H9 (cell line): ENCODE data around the gene ABCD1. TPM values are rescaled to one million over a fixed set of nuclear protein-coding genes. Genes with fewer than 3 reads are reported as not detected.
"Not testable (repeated sequence)": the region's sequence is repeated elsewhere in the genome, so short reads cannot be mapped to it uniquely, and the experiment has no call there.

Experiments used
- DNase-seq: peaks from one replicate; pipeline ENCODE4 v3.0.0-alpha.2; 2017
- H2AFZ ChIP-seq: one replicate; pipeline ENCODE4 v1.6.1; 2013; ENCODE audit warnings: mild to moderate bottlenecking, low read length, control low read depth, moderate library complexity
- H2AK5ac ChIP-seq: 2 replicates; pipeline ENCODE4 v1.6.1; 2013; ENCODE audit warnings: low read length, control low read depth, mixed read lengths; ENCODE audit not compliant: insufficient read length
- H2BK120ac ChIP-seq: one replicate; pipeline ENCODE4 v1.6.1; 2013; ENCODE audit warnings: low read depth, mild to moderate bottlenecking, low read length, control low read depth, inconsistent platforms; ENCODE audit not compliant: poor library complexity, severe bottlenecking
- H2BK12ac ChIP-seq: 2 replicates; pipeline ENCODE4 v1.6.1; 2013; ENCODE audit warnings: low read length, control low read depth, mixed read lengths, low read depth; ENCODE audit not compliant: insufficient read length
- H2BK15ac ChIP-seq: 2 replicates; pipeline ENCODE4 v1.6.1; 2013; ENCODE audit warnings: low read depth, low read length, control low read depth
- H2BK20ac ChIP-seq: one replicate; pipeline ENCODE4 v1.6.1; 2013; ENCODE audit warnings: low read depth, mild to moderate bottlenecking, low read length, control low read depth, inconsistent platforms; ENCODE audit not compliant: poor library complexity, severe bottlenecking
- H2BK5ac ChIP-seq: 2 replicates; pipeline ENCODE4 v1.6.1; 2013; ENCODE audit warnings: low read length, control low read depth, mixed read lengths; ENCODE audit not compliant: insufficient read length
- H3K14ac ChIP-seq: 2 replicates; pipeline ENCODE4 v1.6.1; 2013; ENCODE audit warnings: low read length, control low read depth; ENCODE audit not compliant: insufficient read depth
- H3K18ac ChIP-seq: 2 replicates; pipeline ENCODE4 v1.6.1; 2013; ENCODE audit warnings: low read depth, mild to moderate bottlenecking, mixed read lengths, low read length, control low read depth; ENCODE audit not compliant: insufficient read length
- H3K23ac ChIP-seq: 2 replicates; pipeline ENCODE4 v1.6.1; 2013; ENCODE audit warnings: low read length, control low read depth, mixed read lengths, low read depth; ENCODE audit not compliant: insufficient read length
- H3K23me2 ChIP-seq: 2 replicates; pipeline ENCODE4 v1.6.1; 2013; ENCODE audit warnings: low read depth, mild to moderate bottlenecking, mixed read lengths, low read length, control low read depth; ENCODE audit not compliant: insufficient read length, poor library complexity, severe bottlenecking
- H3K27ac ChIP-seq: 2 replicates; pipeline ENCODE4 v1.5.1; 2013; ENCODE audit warnings: low read length, control low read depth, mixed read lengths, low read depth; ENCODE audit not compliant: insufficient read length
- H3K27me3 ChIP-seq: 2 replicates; pipeline ENCODE4 v1.6.1; 2013; ENCODE audit warnings: low read length, control low read depth, inconsistent platforms; ENCODE audit not compliant: insufficient read depth
- H3K4ac ChIP-seq: 2 replicates; pipeline ENCODE4 v1.6.1; 2013; ENCODE audit warnings: low read depth, mild to moderate bottlenecking, control low read depth, inconsistent platforms, low read length, moderate library complexity
- H3K4me1 ChIP-seq: 2 replicates; pipeline ENCODE4 v1.6.1; 2013; ENCODE audit warnings: low read length, control low read depth, inconsistent platforms; ENCODE audit not compliant: insufficient read depth
- H3K4me2 ChIP-seq: 2 replicates; pipeline ENCODE4 v1.6.1; 2013; ENCODE audit warnings: low read length, control low read depth, mixed read lengths; ENCODE audit not compliant: insufficient read length, insufficient read depth
- H3K56ac ChIP-seq: 2 replicates; pipeline ENCODE4 v1.6.1; 2013; ENCODE audit warnings: low read depth, mild to moderate bottlenecking, mixed read lengths, low read length, control low read depth; ENCODE audit not compliant: insufficient read length
- H3K79me1 ChIP-seq: 2 replicates; pipeline ENCODE4 v1.6.1; 2013; ENCODE audit warnings: low read depth, mild to moderate bottlenecking, moderate library complexity, low read length, control low read depth, inconsistent platforms; ENCODE audit not compliant: insufficient read depth, poor library complexity, severe bottlenecking
- H3K79me2 ChIP-seq: 2 replicates; pipeline ENCODE4 v1.6.1; 2013; ENCODE audit warnings: low read length, control low read depth, inconsistent platforms; ENCODE audit not compliant: insufficient read depth
- H3K9ac ChIP-seq: 2 replicates; pipeline ENCODE4 v1.6.1; 2013; ENCODE audit warnings: low read length, control low read depth, mixed read lengths; ENCODE audit not compliant: insufficient read length; ENCODE audit errors: extremely low read depth
- H3K9me3 ChIP-seq: one replicate; pipeline ENCODE4 v1.6.1; 2013; ENCODE audit warnings: low read depth, low read length, inconsistent platforms; ENCODE audit not compliant: control insufficient read depth
- H3T11ph ChIP-seq: one replicate; pipeline ENCODE4 v1.6.1; 2013; ENCODE audit warnings: mild to moderate bottlenecking, low read length, control low read depth, inconsistent platforms
- H4K20me1 ChIP-seq: one replicate; pipeline ENCODE4 v1.6.1; 2013; ENCODE audit not compliant: control insufficient read depth, insufficient read length, insufficient read depth
- H4K5ac ChIP-seq: 2 replicates; pipeline ENCODE4 v1.6.1; 2013; ENCODE audit warnings: low read depth, mild to moderate bottlenecking, mixed read lengths, low read length, control low read depth; ENCODE audit not compliant: insufficient read length
- H4K8ac ChIP-seq: replicated peaks from 2 replicates; pipeline ENCODE4 v1.6.1; 2013; ENCODE audit warnings: low read length, control low read depth, mixed read lengths, low read depth; ENCODE audit not compliant: insufficient read length
- H4K91ac ChIP-seq: 2 replicates; pipeline ENCODE4 v1.6.1; 2013; ENCODE audit warnings: low read depth, mild to moderate bottlenecking, moderate library complexity, mixed read lengths, low read length, control low read depth; ENCODE audit not compliant: insufficient read length
- H3K27ac Mint-ChIP-seq, 3 experiments: 2 replicates in 2 of 3; 3 replicates in 1 of 3; pipeline ENCODE4 v1.8.0; 2020 to 2021; ENCODE audit warnings: mixed read lengths in 3 of 3, mild to moderate bottlenecking in 1 of 3, moderate library complexity in 1 of 3
- H3K27me3 Mint-ChIP-seq: 2 replicates; pipeline ENCODE4 v1.8.0; 2021; ENCODE audit warnings: low read depth, mild to moderate bottlenecking, moderate library complexity, mixed read lengths
- H3K36me3 Mint-ChIP-seq, 3 experiments: 2 replicates in 2 of 3; 3 replicates in 1 of 3; pipeline ENCODE4 v1.8.0; 2020 to 2021; ENCODE audit warnings: low read depth in 3 of 3, mixed read lengths in 3 of 3; ENCODE audit not compliant: insufficient read depth in 1 of 3
- H3K4me1 Mint-ChIP-seq, 2 experiments: 2 replicates each; pipeline ENCODE4 v1.8.0; 2020; ENCODE audit warnings: mixed read lengths in 2 of 2
- H3K4me3 Mint-ChIP-seq, 2 experiments: 2 replicates in 1 of 2; 3 replicates in 1 of 2; pipeline ENCODE4 v1.8.0; 2020 to 2021; ENCODE audit warnings: mild to moderate bottlenecking in 2 of 2, mixed read lengths in 2 of 2, moderate library complexity in 1 of 2
- H3K9me3 Mint-ChIP-seq, 2 experiments: 2 replicates in 1 of 2; 3 replicates in 1 of 2; pipeline ENCODE4 v1.8.0; 2020; ENCODE audit warnings: mild to moderate bottlenecking in 2 of 2, mixed read lengths in 2 of 2, moderate library complexity in 1 of 2
- WGBS: extraction: QIAGEN DNeasy Blood & Tissue Kit; methylation state at CpG from one replicate; pipeline ENCODE4 v1.1.7; 2013; ENCODE audit warnings: missing lambda C conversion rate, low lambda C conversion rate, mixed read lengths; ENCODE audit not compliant: insufficient read length; ENCODE audit errors: extremely low coverage; 5-methylcytosine and 5-hydroxymethylcytosine counted together
- total RNA-seq: library from RNA; stranded (reverse); gene quantifications from 2 replicates; pipeline ENCODE4 v1.2.1, GENCODE V29; 2021
- TF ChIP-seq, protein P1 (sequence below): fragments of 200-600 bp; sonication (generic); conservative IDR thresholded peaks from 3 replicates; pipeline ENCODE4 v1.8.0; 2021; ENCODE audit warnings: antibody characterized with exemption, mild to moderate bottlenecking

Gene ABCD1
- total RNA-seq, 1 experiment from 2014 or later: 11.1 TPM

DNA sequence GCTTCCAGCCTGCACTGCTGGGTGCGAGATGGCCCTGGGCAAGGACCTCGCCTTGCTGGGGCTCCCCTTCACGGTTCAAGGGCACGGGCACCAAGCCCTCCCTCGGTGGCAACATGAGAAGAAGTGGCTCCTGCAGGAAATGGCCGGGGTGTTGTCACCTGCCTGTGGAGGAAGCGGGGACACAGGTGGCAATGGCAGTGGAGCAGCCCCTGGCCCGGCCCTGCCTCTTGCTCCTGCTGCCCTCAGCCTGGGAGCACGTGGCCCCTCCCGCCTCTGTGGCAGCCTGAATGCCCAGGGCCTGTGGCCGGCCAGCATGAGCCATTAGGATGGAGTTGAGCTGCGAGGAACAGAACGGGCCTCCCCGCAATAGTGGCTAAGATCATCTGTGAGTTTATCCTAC lies 16.8 kb downstream of the ABCD1 start:
- no peak overlapping the region for H3K4me2 ChIP-seq
- no peak for DNase-seq
- whole genome bisulfite sequencing: no CpG with 5 or more reads among the region's 14 CpGs

DNA sequence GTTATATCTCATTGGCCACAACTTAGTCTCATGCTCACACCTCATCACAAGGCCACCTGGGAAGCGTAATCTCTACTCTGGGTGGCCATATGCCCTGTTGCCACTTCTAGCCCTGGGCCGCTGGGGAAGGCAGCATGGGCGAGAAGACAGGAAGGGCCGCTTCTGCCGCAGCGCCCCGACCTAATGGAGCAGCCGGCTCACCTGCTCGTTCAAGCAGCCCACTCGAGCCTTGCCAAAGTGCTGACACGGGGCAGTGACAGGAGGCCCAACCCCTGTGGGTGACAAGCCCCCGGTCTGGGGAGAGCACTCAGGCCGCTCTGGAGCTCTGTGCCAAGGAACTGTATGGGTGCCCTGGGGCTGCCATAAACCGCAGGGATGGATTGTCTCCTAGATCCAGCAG lies 17.5 kb downstream of the ABCD1 start:
- H4K20me1 ChIP-seq, H3K4me3 Mint-ChIP-seq, H2AFZ ChIP-seq, H3K18ac ChIP-seq, H3K9ac ChIP-seq, H3K79me2 ChIP-seq, H3K27me3 ChIP-seq, H3K27ac ChIP-seq, H2BK120ac ChIP-seq, H2AK5ac ChIP-seq, H3K23me2 ChIP-seq, H3T11ph ChIP-seq, H3K56ac ChIP-seq, H3K4me1 ChIP-seq, H3K27ac Mint-ChIP-seq, H2BK12ac ChIP-seq, H2BK20ac ChIP-seq, DNase-seq, H3K4ac ChIP-seq, H3K9me3 ChIP-seq, H4K8ac ChIP-seq, H2BK15ac ChIP-seq, H4K91ac ChIP-seq, H3K4me1 Mint-ChIP-seq, H3K23ac ChIP-seq, H3K4me2 ChIP-seq, H3K27me3 Mint-ChIP-seq, H3K79me1 ChIP-seq, H3K14ac ChIP-seq, H2BK5ac ChIP-seq, H4K5ac ChIP-seq: not testable (repeated sequence)
- Mint-ChIP-seq H3K36me3 (peaks cover 2 to 14% (median 4%) of the 10 kb centered on the region in 3 experiments; a peak in 6 of 7 replicates), H3K9me3 (peaks cover 61 to 78% of the 10 kb centered on the region in 2 experiments)
- no CpG with 5 or more reads among the region's 14 CpGs for WGBS

More for the DNA sequence above, 16.8 kb downstream of the ABCD1 start:
- no peaks in the 10 kb centered on the region for H3K79me1 ChIP-seq
- H3K9ac ChIP-seq: no peak overlapping the region
- H3K27ac ChIP-seq: no peak overlapping the region
- H3K9me3 ChIP-seq: peaks cover 5% of the 10 kb centered on the region
- H2BK15ac ChIP-seq: no peak overlapping the region
- no peaks in the 10 kb centered on the region for H4K20me1 ChIP-seq
- no peak overlapping the region for H2BK5ac ChIP-seq
- no peak overlapping the region for H2BK120ac ChIP-seq
- H3K18ac ChIP-seq: no peak overlapping the region
- H3K23ac ChIP-seq: no peak overlapping the region
- H2BK20ac ChIP-seq: no peak overlapping the region
- no peak overlapping the region for H3T11ph ChIP-seq
- no peak overlapping the region for H4K91ac ChIP-seq
- no peak overlapping the region for H2AK5ac ChIP-seq
- Mint-ChIP-seq H3K9me3 (peaks cover 59 to 76% of the 10 kb centered on the region in 2 experiments), H3K4me3 (no peak overlapping the region), H3K27me3 (peaks cover 3% of the 10 kb centered on the region; the same call in 1 of the 2 replicates), H3K4me1 (peaks cover 0 to 4% of the 10 kb centered on the region in 2 experiments; a peak in 2 of 4 replicates), H3K36me3 (peaks cover 4 to 16% (median 7%) of the 10 kb centered on the region in 3 experiments; a peak in 6 of 7 replicates), H3K27ac (no peak overlapping the region)
- no peak overlapping the region for H3K14ac ChIP-seq
- H3K79me2 ChIP-seq: no peaks in the 10 kb centered on the region
- peaks cover 7% of the 10 kb centered on the region for H3K23me2 ChIP-seq
- no peak overlapping the region for H3K56ac ChIP-seq
- no peak overlapping the region for H3K4ac ChIP-seq
- no peaks in the 10 kb centered on the region for H3K4me1 ChIP-seq
- H4K8ac ChIP-seq: no peak overlapping the region
- no peak overlapping the region for H2BK12ac ChIP-seq
- H3K27me3 ChIP-seq: no peaks in the 10 kb centered on the region
- H2AFZ ChIP-seq: no peak overlapping the region
- TF ChIP-seq, protein P1, sequence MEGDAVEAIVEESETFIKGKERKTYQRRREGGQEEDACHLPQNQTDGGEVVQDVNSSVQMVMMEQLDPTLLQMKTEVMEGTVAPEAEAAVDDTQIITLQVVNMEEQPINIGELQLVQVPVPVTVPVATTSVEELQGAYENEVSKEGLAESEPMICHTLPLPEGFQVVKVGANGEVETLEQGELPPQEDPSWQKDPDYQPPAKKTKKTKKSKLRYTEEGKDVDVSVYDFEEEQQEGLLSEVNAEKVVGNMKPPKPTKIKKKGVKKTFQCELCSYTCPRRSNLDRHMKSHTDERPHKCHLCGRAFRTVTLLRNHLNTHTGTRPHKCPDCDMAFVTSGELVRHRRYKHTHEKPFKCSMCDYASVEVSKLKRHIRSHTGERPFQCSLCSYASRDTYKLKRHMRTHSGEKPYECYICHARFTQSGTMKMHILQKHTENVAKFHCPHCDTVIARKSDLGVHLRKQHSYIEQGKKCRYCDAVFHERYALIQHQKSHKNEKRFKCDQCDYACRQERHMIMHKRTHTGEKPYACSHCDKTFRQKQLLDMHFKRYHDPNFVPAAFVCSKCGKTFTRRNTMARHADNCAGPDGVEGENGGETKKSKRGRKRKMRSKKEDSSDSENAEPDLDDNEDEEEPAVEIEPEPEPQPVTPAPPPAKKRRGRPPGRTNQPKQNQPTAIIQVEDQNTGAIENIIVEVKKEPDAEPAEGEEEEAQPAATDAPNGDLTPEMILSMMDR: no peak
- H4K5ac ChIP-seq: no peak overlapping the region
